ENCODE results near the gene KCNT1. TPM values are rescaled to one million over a fixed set of nuclear protein-coding genes. Genes with fewer than 3 reads are reported as not detected.

KCNT1 gene
- total RNA-seq, 1 donor from 2014 or later, result not detected

DNA sequence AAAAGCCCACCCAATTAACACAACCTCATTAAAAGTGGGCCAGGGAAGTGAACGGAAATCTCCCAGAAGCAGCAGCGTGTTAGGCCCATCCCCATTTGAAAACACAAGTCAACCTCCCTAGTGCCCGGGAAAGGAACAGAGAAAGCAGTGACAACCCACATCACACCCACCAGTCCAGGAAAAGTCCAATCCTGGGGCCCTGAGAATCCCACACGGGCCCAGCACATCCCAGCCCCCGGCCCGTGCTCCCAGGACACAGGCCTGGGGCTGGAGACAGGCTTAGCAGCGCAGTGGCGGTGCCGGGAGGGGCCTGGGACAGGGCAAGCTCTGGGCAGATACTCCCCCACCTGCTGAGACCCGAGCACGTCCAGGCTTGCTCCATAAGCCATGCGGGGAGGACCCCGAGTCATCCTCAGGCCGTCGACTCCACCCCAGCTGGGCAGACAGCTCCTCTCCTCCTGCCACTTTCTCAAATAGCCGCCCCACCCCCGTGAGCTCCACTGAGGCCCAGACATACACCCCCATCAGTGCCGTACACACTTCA lies 101.0 kb downstream of the KCNT1 start:
- TF ChIP-seq, protein P1, sequence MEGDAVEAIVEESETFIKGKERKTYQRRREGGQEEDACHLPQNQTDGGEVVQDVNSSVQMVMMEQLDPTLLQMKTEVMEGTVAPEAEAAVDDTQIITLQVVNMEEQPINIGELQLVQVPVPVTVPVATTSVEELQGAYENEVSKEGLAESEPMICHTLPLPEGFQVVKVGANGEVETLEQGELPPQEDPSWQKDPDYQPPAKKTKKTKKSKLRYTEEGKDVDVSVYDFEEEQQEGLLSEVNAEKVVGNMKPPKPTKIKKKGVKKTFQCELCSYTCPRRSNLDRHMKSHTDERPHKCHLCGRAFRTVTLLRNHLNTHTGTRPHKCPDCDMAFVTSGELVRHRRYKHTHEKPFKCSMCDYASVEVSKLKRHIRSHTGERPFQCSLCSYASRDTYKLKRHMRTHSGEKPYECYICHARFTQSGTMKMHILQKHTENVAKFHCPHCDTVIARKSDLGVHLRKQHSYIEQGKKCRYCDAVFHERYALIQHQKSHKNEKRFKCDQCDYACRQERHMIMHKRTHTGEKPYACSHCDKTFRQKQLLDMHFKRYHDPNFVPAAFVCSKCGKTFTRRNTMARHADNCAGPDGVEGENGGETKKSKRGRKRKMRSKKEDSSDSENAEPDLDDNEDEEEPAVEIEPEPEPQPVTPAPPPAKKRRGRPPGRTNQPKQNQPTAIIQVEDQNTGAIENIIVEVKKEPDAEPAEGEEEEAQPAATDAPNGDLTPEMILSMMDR (IDR thresholded peaks at IDR 0.05; ENCODE audit: insufficient read depth, low read length, poor library complexity, severe bottlenecking), result no peak
- peaks cover 4% of the 10 kb centered on the region for H3K27me3 ChIP-seq (ENCODE audit: control insufficient read depth, insufficient read depth, low read length)
- no peaks in the 10 kb centered on the region for H3K36me3 ChIP-seq (ENCODE audit: control insufficient read depth, insufficient read depth, low read length)
- H3K4me3 ChIP-seq (ENCODE audit: low read depth, low read length), result no peak overlapping the region
- no peak for DNase-seq (ENCODE audit: low read depth)

DNA sequence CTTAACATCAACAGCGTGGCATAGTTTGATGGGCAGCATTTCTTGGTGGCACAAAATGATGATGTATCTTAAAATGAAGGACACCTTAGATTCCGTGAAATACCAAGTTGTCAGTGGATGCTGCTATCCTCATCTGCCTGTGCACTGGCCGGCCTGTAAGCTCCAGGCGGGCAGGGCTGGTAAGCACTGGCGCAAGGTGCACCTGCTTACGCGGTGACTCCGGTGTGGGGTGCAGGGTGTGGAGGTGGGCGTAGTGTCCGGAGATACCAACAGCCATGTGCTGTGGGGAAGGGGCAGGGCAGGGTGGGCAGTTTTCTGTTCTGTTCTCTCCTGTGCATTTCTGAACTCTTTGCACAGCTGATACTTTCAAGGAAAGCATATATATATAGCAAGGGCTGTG lies 101.5 kb downstream of the KCNT1 start:
- Histone ChIP-seq H3K36me3 (ENCODE audit: control insufficient read depth, insufficient read depth, low read length) (no peaks in the 10 kb centered on the region), H3K4me3 (ENCODE audit: low read depth, low read length) (no peak overlapping the region), H3K27me3 (ENCODE audit: control insufficient read depth, insufficient read depth, low read length) (peaks cover 4% of the 10 kb centered on the region)
- DNase-seq (ENCODE audit: low read depth), result no peak
- TF ChIP-seq, protein P1 (IDR thresholded peaks at IDR 0.05; ENCODE audit: insufficient read depth, low read length, poor library complexity, severe bottlenecking), result no peak

DNA sequence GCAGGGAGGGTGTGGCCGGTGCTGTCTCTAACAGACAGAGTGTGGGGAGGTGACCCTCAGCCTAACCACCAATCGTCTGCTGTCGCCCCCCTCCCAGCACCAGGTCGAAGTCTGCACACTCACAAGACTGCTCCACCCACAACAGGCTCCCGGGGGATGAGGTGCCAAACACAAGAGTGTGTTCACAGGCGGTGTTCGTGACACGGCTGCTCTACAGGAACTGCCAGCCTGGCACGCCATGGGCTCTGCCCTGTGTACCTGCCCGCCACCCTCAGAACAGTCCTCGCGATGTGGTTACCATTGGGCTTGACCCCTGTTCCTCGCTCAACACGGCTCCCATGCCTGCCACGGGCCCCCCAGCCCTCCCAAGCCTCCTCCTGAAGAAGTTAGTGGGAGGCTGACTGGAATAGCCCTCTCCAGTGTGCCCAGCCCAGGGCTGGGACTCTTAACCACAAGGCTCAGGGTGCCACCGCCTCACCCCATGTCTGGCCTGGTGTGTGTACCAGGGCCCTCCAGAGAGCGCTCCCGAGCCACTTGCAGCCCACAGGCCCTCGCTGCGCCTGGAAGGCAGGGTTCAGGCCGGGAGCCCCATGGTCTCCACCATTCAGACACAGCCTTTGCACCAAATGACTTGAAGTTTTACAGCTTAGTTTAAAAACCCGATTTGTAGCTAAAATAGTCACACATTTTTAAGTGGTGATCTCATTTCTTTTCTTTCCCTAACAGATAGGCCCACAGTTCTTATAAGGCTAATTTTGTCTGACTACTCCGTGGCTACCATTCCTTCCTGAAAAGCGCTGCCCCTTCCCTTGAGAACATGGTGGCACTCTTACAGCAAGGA lies 102.8 kb downstream of the KCNT1 start:
- TF ChIP-seq, protein P1 (IDR thresholded peaks at IDR 0.05; ENCODE audit: insufficient read depth, low read length, poor library complexity, severe bottlenecking), result peak; percentile 6
- no peaks in the 10 kb centered on the region for H3K36me3 ChIP-seq (ENCODE audit: control insufficient read depth, insufficient read depth, low read length)
- peaks cover 4% of the 10 kb centered on the region for H3K27me3 ChIP-seq (ENCODE audit: control insufficient read depth, insufficient read depth, low read length)
- no peak for DNase-seq (ENCODE audit: low read depth)
- H3K4me3 ChIP-seq (ENCODE audit: low read depth, low read length), result no peak overlapping the region

DNA sequence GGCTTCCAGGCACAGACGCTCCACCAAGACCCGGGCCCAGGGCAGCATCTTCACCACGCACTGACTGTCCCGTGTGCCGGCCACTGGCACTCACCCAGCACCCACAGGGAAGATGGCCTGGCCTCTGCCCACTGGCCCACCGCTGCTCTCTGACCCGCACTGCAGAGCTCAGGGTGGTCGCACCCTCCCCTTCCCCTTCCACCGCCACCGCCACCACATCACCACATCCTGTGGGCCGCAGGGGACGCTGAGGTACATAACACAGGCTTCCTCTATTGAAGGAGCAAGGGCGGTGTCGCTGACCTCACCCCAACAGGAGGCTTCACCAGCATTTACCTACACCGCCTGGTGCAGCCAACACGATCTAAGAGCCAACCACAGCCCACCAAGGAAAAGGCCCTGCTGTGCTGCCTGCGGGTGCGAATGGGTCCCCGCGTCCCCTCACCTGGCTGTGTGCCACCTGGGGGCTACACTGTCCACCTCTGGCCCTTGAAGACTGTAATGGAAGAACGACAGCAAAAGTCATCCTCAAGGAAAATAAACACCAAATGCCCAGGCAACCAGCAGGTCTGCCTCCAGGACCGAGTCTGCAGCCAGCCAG lies 103.5 kb downstream of the KCNT1 start:
- no peak for DNase-seq (ENCODE audit: low read depth)
- H3K36me3 ChIP-seq (ENCODE audit: control insufficient read depth, insufficient read depth, low read length), result no peaks in the 10 kb centered on the region
- TF ChIP-seq, protein P1 (IDR thresholded peaks at IDR 0.05; ENCODE audit: insufficient read depth, low read length, poor library complexity, severe bottlenecking), result no peak
- H3K4me3 ChIP-seq (ENCODE audit: low read depth, low read length), result no peak overlapping the region
- peaks cover 4% of the 10 kb centered on the region for H3K27me3 ChIP-seq (ENCODE audit: control insufficient read depth, insufficient read depth, low read length)

DNA sequence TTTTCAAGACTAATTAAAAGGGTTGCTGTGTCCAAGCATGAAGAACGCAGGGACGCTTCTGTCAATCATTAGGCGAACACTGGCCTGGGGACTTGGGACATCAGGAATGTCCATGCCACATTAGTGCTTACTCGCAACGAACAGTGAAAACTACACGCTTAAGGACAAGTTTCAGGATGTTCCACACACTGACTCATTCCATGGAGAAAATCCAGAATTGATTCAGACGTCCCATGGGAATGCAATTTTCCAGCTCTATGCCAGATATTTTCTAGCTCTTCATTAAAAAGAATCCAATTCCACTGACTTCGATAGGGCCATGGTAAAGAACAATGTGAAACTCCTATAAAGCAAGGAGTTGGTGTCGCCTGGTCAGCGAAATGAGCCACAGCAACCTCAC lies 107.2 kb downstream of the KCNT1 start:
- H3K27me3 ChIP-seq (ENCODE audit: control insufficient read depth, insufficient read depth, low read length), result no peaks in the 10 kb centered on the region
- peaks cover 4% of the 10 kb centered on the region for H3K36me3 ChIP-seq (ENCODE audit: control insufficient read depth, insufficient read depth, low read length)
- H3K4me3 ChIP-seq (ENCODE audit: low read depth, low read length), result no peak overlapping the region
- TF ChIP-seq, protein P1 (IDR thresholded peaks at IDR 0.05; ENCODE audit: insufficient read depth, low read length, poor library complexity, severe bottlenecking), result no peak
- no peak for DNase-seq (ENCODE audit: low read depth)
